Skeletal muscle satellite cell (primary cell): Measurements from ENCODE around the gene PCCB.
"Not testable (repeated sequence)": the region's sequence is repeated elsewhere in the genome, so short reads cannot be mapped to it uniquely, and the experiment has no call there.

Source experiments
- H3K27me3 ChIP-seq: 2 replicates; pipeline ENCODE4 v1.7.0; 2013; ENCODE audit warnings: low read length; ENCODE audit not compliant: control insufficient read depth, insufficient read depth
- H3K36me3 ChIP-seq: 2 replicates; pipeline ENCODE4 v1.7.0; 2013; ENCODE audit warnings: mild to moderate bottlenecking, control low read depth, low read length; ENCODE audit not compliant: insufficient read depth
- H3K4me1 ChIP-seq: 2 replicates; pipeline ENCODE4 v1.7.0; 2013; ENCODE audit warnings: low read length; ENCODE audit not compliant: control insufficient read depth, insufficient read depth
- H3K4me2 ChIP-seq: 2 replicates; pipeline ENCODE4 v1.7.0; 2013; ENCODE audit warnings: mild to moderate bottlenecking, low read length
- H3K4me3 ChIP-seq: 2 replicates; pipeline ENCODE4 v1.7.0; 2013; ENCODE audit warnings: low read length
- H3K9ac ChIP-seq: 2 replicates; pipeline ENCODE4 v1.7.0; 2013; ENCODE audit warnings: mild to moderate bottlenecking, low read depth, low read length, moderate library complexity
- H3K9me3 ChIP-seq: replicated peaks from 2 replicates; pipeline ENCODE4 v1.7.0; 2013; ENCODE audit warnings: mild to moderate bottlenecking, control low read depth, low read length

PCCB gene

DNA sequence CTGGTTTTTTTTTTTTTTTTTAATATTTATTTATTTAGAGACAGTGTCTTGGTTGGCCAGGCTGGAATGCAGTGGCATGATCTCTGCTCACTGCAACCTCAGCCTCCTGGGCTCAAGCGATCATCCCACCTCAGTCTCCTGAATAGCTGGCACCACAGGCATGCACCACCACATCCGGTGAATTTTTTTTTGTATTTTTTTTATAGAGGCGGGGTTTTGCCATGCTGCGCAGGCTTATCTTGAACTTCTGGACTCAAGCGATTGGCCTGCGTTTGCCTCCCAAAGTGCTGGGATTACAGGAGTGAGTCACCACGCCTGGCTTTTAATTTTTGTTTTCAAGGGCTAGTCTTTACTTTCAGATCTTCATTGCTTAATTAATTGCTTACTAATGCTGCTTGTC lies 13.1 kb downstream of the PCCB start:
- Histone ChIP-seq H3K9ac (no peak overlapping the region), H3K4me2 (no peak overlapping the region), H3K4me1 (peaks cover 8% of the 10 kb centered on the region), H3K27me3 (no peaks in the 10 kb centered on the region), H3K9me3 (no peaks in the 10 kb centered on the region), H3K36me3 (peaks cover 11% of the 10 kb centered on the region), H3K4me3 (no peak overlapping the region)

GRCh38 chr3:136266468-136267125 lies 16.5 kb downstream of the PCCB start:
- not testable (repeated sequence) for H3K36me3 ChIP-seq, H3K4me3 ChIP-seq, H3K9ac ChIP-seq, H3K27me3 ChIP-seq, H3K4me1 ChIP-seq, H3K9me3 ChIP-seq
- H3K4me2 ChIP-seq: peak overlapping the region; percentile 41

DNA sequence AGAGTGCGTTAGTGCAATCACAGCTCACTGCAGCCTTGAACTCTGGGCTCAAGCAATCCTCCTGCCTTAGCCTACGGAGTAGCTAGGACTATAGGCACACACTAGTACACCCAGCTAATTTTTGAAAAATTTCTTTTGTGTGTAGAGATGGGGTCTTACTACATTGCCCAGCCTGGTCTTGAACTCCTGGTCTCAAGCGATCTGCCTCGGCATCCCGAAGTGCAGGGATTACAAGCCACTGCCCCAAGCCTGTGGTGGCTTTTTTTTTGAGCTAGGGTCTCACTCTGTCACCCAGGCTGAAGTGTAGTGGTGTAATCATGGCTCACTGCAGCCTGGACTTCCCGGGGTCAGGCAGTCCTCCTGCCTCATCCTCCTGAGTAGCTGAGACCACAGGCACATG lies 17.1 kb downstream of the PCCB start:
- H3K27me3 ChIP-seq: no peaks in the 10 kb centered on the region
- H3K4me3 ChIP-seq: no peak overlapping the region
- H3K36me3 ChIP-seq: peaks cover 3% of the 10 kb centered on the region
- H3K4me1 ChIP-seq: peaks cover 8% of the 10 kb centered on the region
- H3K9me3 ChIP-seq: no peaks in the 10 kb centered on the region
- H3K4me2 ChIP-seq: no peak overlapping the region
- no peak overlapping the region for H3K9ac ChIP-seq

GRCh38 chr3:136270179-136270578 lies 20.0 kb downstream of the PCCB start:
- Histone ChIP-seq H3K27me3 (no peaks in the 10 kb centered on the region), H3K9me3 (no peaks in the 10 kb centered on the region), H3K4me1 (peaks cover 8% of the 10 kb centered on the region), H3K4me2 (no peak overlapping the region), H3K9ac (no peak overlapping the region), H3K36me3 (peaks cover 3% of the 10 kb centered on the region), H3K4me3 (no peak overlapping the region)

DNA sequence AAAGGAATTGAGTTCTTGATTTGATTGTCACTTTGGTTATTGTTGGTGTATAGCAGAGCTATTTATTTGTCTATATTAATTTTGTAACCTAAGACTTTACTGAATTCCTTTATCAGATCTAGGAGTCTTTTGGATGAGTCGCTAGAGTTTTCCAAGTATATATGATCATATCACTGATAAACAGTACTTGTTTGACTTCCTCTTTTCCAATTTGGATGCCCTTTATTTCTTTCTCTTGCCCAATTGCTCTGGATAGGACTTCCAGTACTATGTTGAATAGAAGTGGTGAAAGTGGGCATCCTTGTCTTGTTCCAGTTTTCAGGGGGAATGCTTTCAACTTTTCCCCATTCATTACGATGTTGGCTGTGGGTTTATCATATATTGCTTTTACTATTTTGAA lies 21.5 kb downstream of the PCCB start:
- H3K9ac ChIP-seq, H3K36me3 ChIP-seq, H3K9me3 ChIP-seq: not testable (repeated sequence)

DNA sequence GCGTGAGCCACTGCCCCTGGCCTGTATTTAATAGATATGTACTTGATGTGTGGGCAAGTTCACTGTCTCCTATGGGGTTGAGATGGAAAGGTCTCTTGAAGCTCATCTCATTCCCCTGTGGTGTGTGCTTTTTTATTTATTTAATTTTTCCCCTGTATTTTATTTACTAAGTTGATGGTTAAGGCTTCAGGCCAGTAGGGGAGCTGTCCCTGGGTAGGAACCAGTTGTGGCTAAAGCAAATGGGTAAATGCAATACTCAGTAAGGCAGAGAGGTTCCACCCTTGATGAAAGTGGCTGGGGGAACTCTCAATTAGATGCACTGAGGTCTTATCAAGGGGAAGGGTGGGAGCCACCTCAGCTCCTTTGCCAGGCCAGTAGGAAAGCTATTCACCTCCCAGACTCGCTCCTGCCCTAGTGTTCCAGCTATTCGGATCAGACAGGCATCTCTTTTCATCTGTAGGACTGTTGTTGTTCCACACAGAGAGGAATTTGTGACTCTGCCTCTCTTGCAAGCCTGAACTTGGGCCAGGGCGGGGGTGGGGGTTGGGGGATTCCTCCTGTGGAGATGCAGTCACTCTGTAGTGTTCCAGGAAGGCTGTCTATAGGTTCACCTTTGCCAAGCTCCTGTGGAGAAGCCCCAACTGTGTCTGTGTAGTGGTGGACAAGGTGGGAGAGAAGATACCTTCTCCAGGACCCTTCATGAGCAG lies 26.1 kb downstream of the PCCB start:
- no peak overlapping the region for H3K4me2 ChIP-seq
- peaks cover 3% of the 10 kb centered on the region for H3K36me3 ChIP-seq
- peaks cover 3% of the 10 kb centered on the region for H3K9me3 ChIP-seq
- no peaks in the 10 kb centered on the region for H3K27me3 ChIP-seq
- H3K9ac ChIP-seq: no peak overlapping the region
- no peak overlapping the region for H3K4me3 ChIP-seq
- H3K4me1 ChIP-seq: no peaks in the 10 kb centered on the region

More for the DNA sequence above, 21.5 kb downstream of the PCCB start:
- H3K4me1 ChIP-seq, H3K4me3 ChIP-seq, H3K4me2 ChIP-seq, H3K27me3 ChIP-seq: not testable (repeated sequence)

- Histone ChIP-seq H3K9me3 (peaks cover 3% of the 10 kb centered on the region), H3K36me3 (peaks cover 3% of the 10 kb centered on the region), H3K4me1 (no peaks in the 10 kb centered on the region), H3K4me2 (no peak overlapping the region), H3K27me3 (no peaks in the 10 kb centered on the region), H3K9ac (no peak overlapping the region), H3K4me3 (no peak overlapping the region)
These were observed 27.0 kb downstream of the PCCB start for GRCh38 chr3:136277115-136277514.

DNA sequence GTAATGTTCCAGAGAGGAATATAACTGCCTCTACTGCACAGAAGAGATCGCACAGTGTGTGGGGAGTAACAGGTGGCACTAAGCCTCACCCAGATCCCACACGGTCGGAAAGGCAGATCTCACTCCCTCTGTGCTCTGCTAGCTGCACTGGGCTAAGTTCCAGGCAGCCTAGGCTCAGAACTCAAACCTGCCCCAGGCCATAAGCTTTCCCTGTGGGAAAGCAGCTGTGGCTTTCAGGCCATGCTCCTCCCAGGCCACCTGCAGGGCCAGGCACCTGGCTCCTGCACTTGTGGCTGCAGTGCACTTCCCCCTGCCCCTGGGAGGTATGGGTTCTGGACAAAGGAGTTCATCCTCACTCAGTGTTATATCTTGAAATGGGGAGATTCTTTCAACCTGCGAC lies 27.5 kb downstream of the PCCB start:
- no peak overlapping the region for H3K9ac ChIP-seq
- no peak overlapping the region for H3K4me3 ChIP-seq
- H3K9me3 ChIP-seq: peaks cover 3% of the 10 kb centered on the region
- no peaks in the 10 kb centered on the region for H3K27me3 ChIP-seq
- no peak overlapping the region for H3K4me2 ChIP-seq
- H3K4me1 ChIP-seq: no peaks in the 10 kb centered on the region
- peaks cover 3% of the 10 kb centered on the region for H3K36me3 ChIP-seq

DNA sequence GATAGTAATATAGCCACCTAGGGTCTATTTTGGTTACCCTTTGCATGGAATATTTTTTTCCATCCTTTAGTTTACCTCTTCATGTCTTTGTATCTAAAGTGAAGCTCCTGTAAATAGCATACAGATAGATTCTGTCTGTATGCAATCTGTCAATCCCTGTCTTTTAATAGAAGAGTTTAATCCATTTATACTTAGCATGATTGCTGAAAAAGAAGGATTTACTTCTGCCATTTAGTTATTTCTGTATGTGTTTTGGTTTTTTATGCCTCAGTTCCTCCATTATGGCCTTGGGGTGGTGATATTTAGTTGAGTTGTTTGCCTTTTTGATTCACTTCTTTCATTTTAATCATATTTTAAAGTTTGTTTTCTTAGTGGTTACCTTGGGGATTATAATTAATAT lies 29.0 kb downstream of the PCCB start:
- Histone ChIP-seq H3K4me2 (no peak overlapping the region), H3K9me3 (peaks cover 3% of the 10 kb centered on the region), H3K4me3 (no peak overlapping the region), H3K27me3 (no peaks in the 10 kb centered on the region), H3K9ac (no peak overlapping the region), H3K4me1 (no peaks in the 10 kb centered on the region), H3K36me3 (peaks cover 3% of the 10 kb centered on the region)

- no peak overlapping the region for H3K4me2 ChIP-seq
- H3K27me3 ChIP-seq: no peaks in the 10 kb centered on the region
- no peak overlapping the region for H3K4me3 ChIP-seq
- peaks cover 8% of the 10 kb centered on the region for H3K36me3 ChIP-seq
- H3K4me1 ChIP-seq: no peaks in the 10 kb centered on the region
- H3K9ac ChIP-seq: no peak overlapping the region
- H3K9me3 ChIP-seq: peaks cover 3% of the 10 kb centered on the region
These were observed 30.8 kb downstream of the PCCB start for GRCh38 chr3:136280961-136281360.

- Histone ChIP-seq H3K4me2 (no peak overlapping the region), H3K9ac (no peak overlapping the region), H3K9me3 (peaks cover 3% of the 10 kb centered on the region), H3K4me1 (no peaks in the 10 kb centered on the region), H3K4me3 (no peak overlapping the region), H3K36me3 (peaks cover 9% of the 10 kb centered on the region), H3K27me3 (no peaks in the 10 kb centered on the region)
These were observed 31.9 kb downstream of the PCCB start for GRCh38 chr3:136281966-136282520.

DNA sequence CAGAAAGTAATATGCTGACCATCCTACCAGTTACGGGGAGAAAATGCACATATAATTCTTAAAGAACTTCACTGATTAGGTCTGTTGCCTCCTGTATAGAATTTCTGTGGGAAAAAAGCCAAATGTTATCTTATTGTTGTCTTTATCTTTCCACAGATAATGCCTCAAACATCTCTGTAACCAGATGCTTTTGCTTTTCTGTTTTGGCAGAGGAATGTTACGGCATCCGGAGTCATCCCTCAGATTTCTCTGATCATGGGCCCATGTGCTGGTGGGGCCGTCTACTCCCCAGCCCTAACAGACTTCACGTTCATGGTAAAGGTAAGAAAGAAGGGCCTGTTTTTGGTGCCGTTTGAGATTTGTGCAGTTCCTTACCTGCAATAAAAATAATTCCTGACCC lies 33.5 kb downstream of the PCCB start:
- Histone ChIP-seq H3K4me1 (no peaks in the 10 kb centered on the region), H3K4me3 (no peak overlapping the region), H3K36me3 (peaks cover 9% of the 10 kb centered on the region), H3K27me3 (no peaks in the 10 kb centered on the region), H3K4me2 (no peak overlapping the region), H3K9me3 (peaks cover 3% of the 10 kb centered on the region), H3K9ac (no peak overlapping the region)
